BE2C (cell line): ENCODE data around the gene ARL5A.

Experiments used
- DNase-seq: peaks from one replicate; pipeline ENCODE4 v3.0.0-alpha.2; 2020
- H3K27me3 ChIP-seq: fragments of 250-450 bp; sonication (Bioruptor Pico); 2 replicates; pipeline ENCODE4 v1.5.1; 2020; ENCODE audit warnings: mild to moderate bottlenecking
- H3K36me3 ChIP-seq: fragments of 250-450 bp; sonication (Bioruptor Pico); 2 replicates; pipeline ENCODE4 v1.5.1; 2020; ENCODE audit warnings: mild to moderate bottlenecking
- H3K4me1 ChIP-seq: fragments of 250-450 bp; sonication (Bioruptor Pico); 2 replicates; pipeline ENCODE4 v1.5.1; 2020
- H3K4me3 ChIP-seq: 2 replicates; pipeline ENCODE4 v1.5.1; 2011; ENCODE audit warnings: low read depth, low read length
- H3K9me3 ChIP-seq: fragments of 250-450 bp; sonication (Bioruptor Pico); 2 replicates; pipeline ENCODE4 v1.5.1; 2020
- CTCF ChIP-seq: IDR thresholded peaks from 2 replicates; pipeline ENCODE4 v1.5.1; 2012; ENCODE audit warnings: mild to moderate bottlenecking, low read depth, low read length

ARL5A gene

GRCh38 chr2:151767536-151767935 is 60.7 kb downstream of the ARL5A start:
- TF ChIP-seq CTCF = no peak
- Histone ChIP-seq H3K27me3 (no peaks in the 10 kb centered on the region), H3K36me3 (no peaks in the 10 kb centered on the region), H3K4me3 (no peak overlapping the region), H3K4me1 (no peaks in the 10 kb centered on the region), H3K9me3 (no peaks in the 10 kb centered on the region)
- DNase-seq = no peak

- TF ChIP-seq CTCF = no peak
- DNase-seq = no peak
- H3K4me1 ChIP-seq = no peaks in the 10 kb centered on the region
These were observed 61.6 kb downstream of the ARL5A start for GRCh38 chr2:151766437-151767153.

GRCh38 chr2:151765760-151766410 is 62.3 kb downstream of the ARL5A start:
- no peaks in the 10 kb centered on the region for H3K36me3 ChIP-seq
- no peak for TF ChIP-seq CTCF
- no peaks in the 10 kb centered on the region for H3K9me3 ChIP-seq
- no peak for DNase-seq
- no peak overlapping the region for H3K4me3 ChIP-seq
- H3K27me3 ChIP-seq = no peaks in the 10 kb centered on the region
- H3K4me1 ChIP-seq = no peaks in the 10 kb centered on the region

More at GRCh38 chr2:151766437-151767153, 61.6 kb downstream of the ARL5A start:
- no peaks in the 10 kb centered on the region for H3K27me3 ChIP-seq
- no peaks in the 10 kb centered on the region for H3K9me3 ChIP-seq
- no peaks in the 10 kb centered on the region for H3K36me3 ChIP-seq
- no peak overlapping the region for H3K4me3 ChIP-seq

- Histone ChIP-seq H3K4me1 (no peaks in the 10 kb centered on the region), H3K36me3 (no peaks in the 10 kb centered on the region), H3K4me3 (no peak overlapping the region), H3K9me3 (no peaks in the 10 kb centered on the region), H3K27me3 (no peaks in the 10 kb centered on the region)
- TF ChIP-seq CTCF = no peak
- no peak for DNase-seq
These were observed 65.5 kb downstream of the ARL5A start for GRCh38 chr2:151762694-151763093.

- no peaks in the 10 kb centered on the region for H3K4me1 ChIP-seq
- DNase-seq = no peak
- no peak for TF ChIP-seq CTCF
- no peak overlapping the region for H3K4me3 ChIP-seq
- H3K36me3 ChIP-seq = no peaks in the 10 kb centered on the region
- no peaks in the 10 kb centered on the region for H3K27me3 ChIP-seq
- no peaks in the 10 kb centered on the region for H3K9me3 ChIP-seq
These were observed 66.5 kb downstream of the ARL5A start for GRCh38 chr2:151761687-151762086.

- no peaks in the 10 kb centered on the region for H3K27me3 ChIP-seq
- no peak overlapping the region for H3K4me3 ChIP-seq
- DNase-seq = no peak
- H3K36me3 ChIP-seq = no peaks in the 10 kb centered on the region
- H3K9me3 ChIP-seq = no peaks in the 10 kb centered on the region
- no peaks in the 10 kb centered on the region for H3K4me1 ChIP-seq
- no peak for TF ChIP-seq CTCF
These were observed 67.0 kb downstream of the ARL5A start for GRCh38 chr2:151761193-151761592.
